ENCODE results near the gene MATCAP1. TPM values are rescaled to one million over a fixed set of nuclear protein-coding genes. Genes with fewer than 3 reads are reported as not detected.

Gene MATCAP1
- polyA plus RNA-seq, 1 donor from 2014 or later: 323 TPM

DNA sequence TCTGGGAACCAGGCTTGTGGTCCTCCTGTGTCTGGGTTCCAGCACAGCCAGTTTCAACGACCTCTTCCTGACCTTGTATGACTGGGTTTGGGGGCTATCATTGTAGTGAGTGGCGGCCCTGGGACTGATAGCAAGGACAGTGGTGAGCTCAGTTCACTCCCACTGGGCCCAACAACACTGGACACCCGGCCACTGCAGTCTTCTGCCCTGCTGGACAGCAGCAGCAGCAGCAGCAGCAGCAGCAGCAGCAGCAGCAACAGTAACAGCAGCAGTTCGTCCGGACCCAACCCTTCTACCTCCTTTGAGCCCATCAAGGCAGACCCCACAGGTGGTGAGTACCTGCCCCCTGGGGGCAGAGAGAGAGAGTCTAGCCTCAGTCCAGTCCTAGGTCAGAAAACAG lies 11.9 kb upstream of the MATCAP1 start:
- H3K79me2 ChIP-seq (replicated peaks; ENCODE audit: insufficient read depth, low read length): peaks cover 15% of the 10 kb centered on the region
- no peaks in the 10 kb centered on the region for H3K9me2 ChIP-seq (ENCODE audit: insufficient read depth, low read length)
- TF ChIP-seq RAD21 (conservative IDR thresholded peaks at IDR 0.05) (no peak), POLR2AphosphoS5 (IDR thresholded peaks at IDR 0.05) (no peak), MXI1 (conservative IDR thresholded peaks at IDR 0.05; ENCODE audit: poor library complexity, severe bottlenecking) (no peak), REST (IDR thresholded peaks at IDR 0.05; ENCODE audit: borderline replicate concordance) (no peak), EP300 (conservative IDR thresholded peaks at IDR 0.05; ENCODE audit: poor library complexity, severe bottlenecking) (no peak), EZH2 (IDR thresholded peaks at IDR 0.05; ENCODE audit: borderline replicate concordance, insufficient read depth, low read length, poor library complexity, severe bottlenecking) (no peak), TAF1 (IDR thresholded peaks at IDR 0.05; ENCODE audit: low read depth) (no peak), SMC3 (conservative IDR thresholded peaks at IDR 0.05; ENCODE audit: poor library complexity) (no peak)
- TF ChIP-seq, protein P1, sequence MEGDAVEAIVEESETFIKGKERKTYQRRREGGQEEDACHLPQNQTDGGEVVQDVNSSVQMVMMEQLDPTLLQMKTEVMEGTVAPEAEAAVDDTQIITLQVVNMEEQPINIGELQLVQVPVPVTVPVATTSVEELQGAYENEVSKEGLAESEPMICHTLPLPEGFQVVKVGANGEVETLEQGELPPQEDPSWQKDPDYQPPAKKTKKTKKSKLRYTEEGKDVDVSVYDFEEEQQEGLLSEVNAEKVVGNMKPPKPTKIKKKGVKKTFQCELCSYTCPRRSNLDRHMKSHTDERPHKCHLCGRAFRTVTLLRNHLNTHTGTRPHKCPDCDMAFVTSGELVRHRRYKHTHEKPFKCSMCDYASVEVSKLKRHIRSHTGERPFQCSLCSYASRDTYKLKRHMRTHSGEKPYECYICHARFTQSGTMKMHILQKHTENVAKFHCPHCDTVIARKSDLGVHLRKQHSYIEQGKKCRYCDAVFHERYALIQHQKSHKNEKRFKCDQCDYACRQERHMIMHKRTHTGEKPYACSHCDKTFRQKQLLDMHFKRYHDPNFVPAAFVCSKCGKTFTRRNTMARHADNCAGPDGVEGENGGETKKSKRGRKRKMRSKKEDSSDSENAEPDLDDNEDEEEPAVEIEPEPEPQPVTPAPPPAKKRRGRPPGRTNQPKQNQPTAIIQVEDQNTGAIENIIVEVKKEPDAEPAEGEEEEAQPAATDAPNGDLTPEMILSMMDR (IDR thresholded peaks at IDR 0.05; ENCODE audit: poor library complexity, severe bottlenecking): no peak
- no peak overlapping the region for H3K4me2 ChIP-seq (ENCODE audit: low read length)
- no peak overlapping the region for H3K4me3 ChIP-seq (ENCODE audit: low read length)
- no peak overlapping the region for H2AFZ ChIP-seq (ENCODE audit: low read depth, low read length)
- H3K36me3 ChIP-seq (ENCODE audit: insufficient read depth, low read length): no peaks in the 10 kb centered on the region
- H3K9ac ChIP-seq (ENCODE audit: low read length): no peak overlapping the region
- no peaks in the 10 kb centered on the region for H3F3A ChIP-seq (ENCODE audit: insufficient read depth, low read length, poor library complexity, severe bottlenecking)
- no peak overlapping the region for H3K27ac ChIP-seq (ENCODE audit: low read length)
- H3K27me3 ChIP-seq (ENCODE audit: insufficient read depth, low read depth, low read length): no peaks in the 10 kb centered on the region
- no peaks in the 10 kb centered on the region for H4K20me1 ChIP-seq (ENCODE audit: insufficient read depth)
- no peaks in the 10 kb centered on the region for H3K9me3 ChIP-seq (ENCODE audit: low read length)

GRCh38 chr16:67194260-67194659 lies 10.5 kb upstream of the MATCAP1 start:
- TF ChIP-seq TAF1 (IDR thresholded peaks at IDR 0.05; ENCODE audit: low read depth) (no peak), EP300 (conservative IDR thresholded peaks at IDR 0.05; ENCODE audit: poor library complexity, severe bottlenecking) (no peak), REST (IDR thresholded peaks at IDR 0.05; ENCODE audit: borderline replicate concordance) (no peak), RAD21 (conservative IDR thresholded peaks at IDR 0.05) (no peak), SMC3 (conservative IDR thresholded peaks at IDR 0.05; ENCODE audit: poor library complexity) (no peak)
- TF ChIP-seq, protein P1 (IDR thresholded peaks at IDR 0.05; ENCODE audit: poor library complexity, severe bottlenecking): no peak
- no peaks in the 10 kb centered on the region for H3K36me3 ChIP-seq (ENCODE audit: insufficient read depth, low read length)
- no peak overlapping the region for H3K4me2 ChIP-seq (ENCODE audit: low read length)
- no peak overlapping the region for H3K4me3 ChIP-seq (ENCODE audit: low read length)
- no peak overlapping the region for H3K9ac ChIP-seq (ENCODE audit: low read length)
- H3K27ac ChIP-seq (ENCODE audit: low read length): no peak overlapping the region
- no peaks in the 10 kb centered on the region for H3K27me3 ChIP-seq (ENCODE audit: insufficient read depth, low read depth, low read length)
- no peaks in the 10 kb centered on the region for H3K9me3 ChIP-seq (ENCODE audit: low read length)
- no peaks in the 10 kb centered on the region for H3F3A ChIP-seq (ENCODE audit: insufficient read depth, low read length, poor library complexity, severe bottlenecking)
- peaks cover 15% of the 10 kb centered on the region for H3K79me2 ChIP-seq (replicated peaks; ENCODE audit: insufficient read depth, low read length)
- H4K20me1 ChIP-seq (ENCODE audit: insufficient read depth): no peaks in the 10 kb centered on the region
- H3K9me2 ChIP-seq (ENCODE audit: insufficient read depth, low read length): no peaks in the 10 kb centered on the region
- no peak overlapping the region for H2AFZ ChIP-seq (ENCODE audit: low read depth, low read length)
